Fibroblast of villous mesenchyme (primary cell): Measurements from ENCODE around the gene CHI3L1. TPM values are rescaled to one million over a fixed set of nuclear protein-coding genes. Genes with fewer than 3 reads are reported as not detected.
A peak's percentile ranks its signal among the peaks of the same experiment; 100 is the strongest.
"Not testable (repeated sequence)": the region's sequence is repeated elsewhere in the genome, so short reads cannot be mapped to it uniquely, and the experiment has no call there.

Source experiments
- DNase-seq: peaks from one replicate; pipeline ENCODE4 v3.0.0-alpha.2; 2010; ENCODE audit warnings: low read depth
- H3K4me3 ChIP-seq: 2 replicates; pipeline ENCODE4 v1.5.1; 2011; ENCODE audit warnings: low read depth, mild to moderate bottlenecking, low read length
- total RNA-seq: library from RNA; depleted of rRNA; stranded (reverse); fragments of >200 nt; gene quantifications from 2 replicates; pipeline ENCODE4 v1.2.3, GENCODE V29; 2012
- TF ChIP-seq, protein P1 (sequence below): IDR thresholded peaks from 2 replicates; pipeline ENCODE4 v1.5.1; 2012; ENCODE audit warnings: low read depth, mild to moderate bottlenecking, low read length; ENCODE audit not compliant: insufficient read depth

Gene CHI3L1
- total RNA-seq, result 15.8 and 136 TPM in 2 replicates

DNA sequence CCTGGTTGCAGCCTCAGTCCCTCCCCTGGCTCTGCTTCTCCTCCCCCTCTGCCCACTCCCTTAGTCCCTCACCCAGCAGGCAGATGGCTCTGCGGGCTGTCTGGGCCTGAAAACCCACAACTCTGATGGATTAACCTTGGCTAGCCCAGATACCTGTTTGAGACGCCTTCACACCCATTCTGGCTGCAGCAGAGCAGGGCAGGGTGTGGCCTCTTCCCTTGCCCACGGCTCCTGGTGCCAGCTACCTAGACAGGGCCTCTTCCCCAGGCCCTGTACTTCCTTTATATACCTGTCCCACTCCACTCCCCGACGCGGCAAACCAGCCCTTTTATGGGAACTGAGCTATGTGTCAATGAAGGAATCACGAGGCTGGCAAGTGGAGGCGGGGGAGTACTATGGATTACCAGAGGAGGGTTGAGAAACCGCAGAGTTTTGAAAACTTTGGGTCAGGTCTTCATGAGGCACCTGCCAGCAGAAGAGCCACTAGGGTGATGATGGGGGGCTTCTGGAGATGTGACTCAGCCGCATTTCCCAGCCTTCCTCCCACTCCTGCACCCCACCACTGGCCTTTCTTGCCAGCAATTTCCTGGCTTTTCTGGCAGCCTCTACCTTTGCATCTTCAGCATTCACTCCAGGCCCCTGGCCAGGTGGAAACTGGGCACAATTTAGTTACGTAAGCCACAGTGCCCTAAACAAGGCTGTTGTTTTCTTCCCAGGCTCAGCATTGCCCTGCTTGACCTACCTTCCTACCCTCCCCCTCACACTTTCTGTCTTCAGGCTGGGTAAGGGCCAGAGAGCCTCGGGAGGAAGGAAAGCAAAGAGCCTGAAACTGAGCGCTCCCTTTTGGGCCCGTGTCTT, at the start of gene CHI3L1:
CHI3L1 (minus strand) TSS at position 259 of the 858 bp plus-strand sequence; CDS start at position 178, 81 bp downstream.
- TF ChIP-seq, protein P1, sequence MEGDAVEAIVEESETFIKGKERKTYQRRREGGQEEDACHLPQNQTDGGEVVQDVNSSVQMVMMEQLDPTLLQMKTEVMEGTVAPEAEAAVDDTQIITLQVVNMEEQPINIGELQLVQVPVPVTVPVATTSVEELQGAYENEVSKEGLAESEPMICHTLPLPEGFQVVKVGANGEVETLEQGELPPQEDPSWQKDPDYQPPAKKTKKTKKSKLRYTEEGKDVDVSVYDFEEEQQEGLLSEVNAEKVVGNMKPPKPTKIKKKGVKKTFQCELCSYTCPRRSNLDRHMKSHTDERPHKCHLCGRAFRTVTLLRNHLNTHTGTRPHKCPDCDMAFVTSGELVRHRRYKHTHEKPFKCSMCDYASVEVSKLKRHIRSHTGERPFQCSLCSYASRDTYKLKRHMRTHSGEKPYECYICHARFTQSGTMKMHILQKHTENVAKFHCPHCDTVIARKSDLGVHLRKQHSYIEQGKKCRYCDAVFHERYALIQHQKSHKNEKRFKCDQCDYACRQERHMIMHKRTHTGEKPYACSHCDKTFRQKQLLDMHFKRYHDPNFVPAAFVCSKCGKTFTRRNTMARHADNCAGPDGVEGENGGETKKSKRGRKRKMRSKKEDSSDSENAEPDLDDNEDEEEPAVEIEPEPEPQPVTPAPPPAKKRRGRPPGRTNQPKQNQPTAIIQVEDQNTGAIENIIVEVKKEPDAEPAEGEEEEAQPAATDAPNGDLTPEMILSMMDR, result no peak
- H3K4me3 ChIP-seq, result no peak within 1 kb of the TSS
- DNase-seq, result peak; percentile 43

DNA sequence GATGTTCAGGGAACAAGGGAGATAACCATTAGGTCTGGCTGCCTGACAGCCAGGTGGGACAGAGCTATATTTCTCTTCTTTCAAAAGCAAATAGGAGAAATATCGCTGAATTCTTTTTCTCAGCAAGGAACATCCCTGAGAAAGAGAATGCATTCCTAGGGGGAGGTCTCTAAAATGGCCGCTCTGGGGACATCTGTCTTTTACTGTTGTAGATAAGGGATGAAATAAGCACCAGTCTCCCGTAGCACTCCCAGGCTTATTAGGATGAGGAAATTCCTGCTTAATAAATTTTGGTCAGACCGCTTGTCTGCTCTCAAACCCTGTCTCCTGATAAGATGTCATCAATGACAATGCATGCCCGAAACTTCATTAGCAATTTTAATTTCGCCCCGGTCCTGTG, 48.4 kb upstream of the CHI3L1 start:
- not testable (repeated sequence) for H3K4me3 ChIP-seq, DNase-seq

DNA sequence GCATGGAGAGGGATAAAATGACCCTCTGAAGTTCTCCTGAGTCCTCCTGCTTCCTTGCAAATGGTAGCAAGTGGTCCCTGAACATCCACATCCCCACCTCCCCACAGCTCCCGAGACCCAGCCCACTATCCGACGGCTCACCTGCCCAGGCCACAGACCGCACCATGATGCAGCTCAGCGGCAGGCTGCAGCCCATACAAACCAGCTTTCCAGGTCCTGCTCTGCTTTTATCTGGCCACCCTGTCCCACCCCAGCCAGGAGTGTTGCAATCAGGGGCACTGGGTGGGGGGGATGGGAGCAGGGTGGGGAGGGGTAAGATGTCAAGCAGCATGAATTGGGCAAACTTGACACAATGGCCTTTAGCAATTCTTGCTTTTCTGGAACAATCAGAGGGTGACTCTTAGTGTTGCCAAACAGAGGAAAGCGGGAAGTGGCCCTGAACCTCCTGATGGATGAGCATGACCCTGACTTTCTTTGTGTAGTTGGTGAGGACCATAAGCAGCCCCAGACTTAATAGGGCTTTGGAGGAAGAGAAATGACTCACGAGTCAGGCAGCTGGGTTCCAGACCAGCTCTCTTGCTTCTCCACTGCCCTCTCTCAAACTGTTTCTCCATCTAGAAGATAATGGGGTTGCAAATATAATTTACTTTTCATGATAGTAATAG, 43.1 kb upstream of the CHI3L1 start, which contains the start of gene CHIT1:
CHIT1 (minus strand) TSS at position 203 of the 665 bp plus-strand sequence; CDS start at position 166, 37 bp downstream.
- TF ChIP-seq, protein P1, result no peak
- H3K4me3 ChIP-seq, result no peak within 1 kb of the TSS
- no peak for DNase-seq

DNA sequence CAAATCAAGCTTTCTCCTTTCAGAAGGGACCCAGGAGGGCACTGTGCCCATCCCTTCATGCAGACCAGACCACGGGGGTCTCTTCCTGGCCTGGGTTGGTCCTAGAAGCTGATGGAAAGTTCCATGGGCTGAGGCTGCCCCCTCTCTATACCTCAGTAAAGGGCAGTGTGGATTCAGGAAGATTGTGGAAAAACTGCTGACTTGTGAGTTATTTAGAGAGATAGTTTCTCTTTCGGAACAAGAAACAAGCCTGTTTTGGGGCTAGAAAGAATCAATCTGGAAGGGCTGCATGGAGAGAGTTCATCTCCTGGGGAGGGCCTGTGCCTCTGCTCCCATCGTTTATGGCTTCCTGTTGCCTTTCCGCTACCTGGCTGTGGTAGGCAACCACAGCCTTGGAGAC, 42.2 kb upstream of the CHI3L1 start:
- DNase-seq, result no peak
- TF ChIP-seq, protein P1, result no peak
- H3K4me3 ChIP-seq, result no peak overlapping the region

DNA sequence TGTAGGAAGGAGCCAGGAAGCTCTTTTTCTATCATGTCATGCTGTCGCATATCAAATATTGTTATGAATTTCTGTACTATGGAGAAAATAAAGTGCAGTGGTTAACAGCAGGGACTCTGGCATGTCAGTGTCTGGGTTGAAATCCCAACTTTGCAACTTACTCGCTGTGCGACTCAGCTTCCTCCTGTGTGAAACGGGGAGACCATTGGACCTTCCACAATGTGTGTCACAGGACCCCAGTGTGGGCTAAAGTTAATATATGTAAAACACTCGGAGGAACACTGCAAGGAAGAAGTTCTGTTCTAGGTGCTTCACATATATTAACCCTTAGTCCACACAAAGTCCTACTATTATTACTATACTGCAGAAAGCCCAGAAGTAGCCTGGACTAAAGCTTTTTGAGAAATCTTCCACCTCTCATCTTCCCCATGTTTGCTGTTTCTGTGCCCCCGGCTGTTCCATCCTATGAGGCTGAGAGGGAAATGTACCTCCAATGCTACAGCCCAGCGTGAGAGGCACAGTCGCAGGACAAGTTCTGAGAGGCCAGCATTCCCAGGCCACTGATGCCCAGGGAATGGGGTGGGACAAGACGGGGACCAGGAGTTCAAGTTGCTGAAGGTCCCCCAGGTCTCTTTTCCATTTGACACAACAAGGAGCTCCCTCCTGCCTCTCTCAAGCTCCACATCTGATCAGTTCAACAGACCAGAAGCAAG, 41.0 kb upstream of the CHI3L1 start:
- no peak overlapping the region for H3K4me3 ChIP-seq
- DNase-seq, result no peak
- TF ChIP-seq, protein P1, result no peak

DNA sequence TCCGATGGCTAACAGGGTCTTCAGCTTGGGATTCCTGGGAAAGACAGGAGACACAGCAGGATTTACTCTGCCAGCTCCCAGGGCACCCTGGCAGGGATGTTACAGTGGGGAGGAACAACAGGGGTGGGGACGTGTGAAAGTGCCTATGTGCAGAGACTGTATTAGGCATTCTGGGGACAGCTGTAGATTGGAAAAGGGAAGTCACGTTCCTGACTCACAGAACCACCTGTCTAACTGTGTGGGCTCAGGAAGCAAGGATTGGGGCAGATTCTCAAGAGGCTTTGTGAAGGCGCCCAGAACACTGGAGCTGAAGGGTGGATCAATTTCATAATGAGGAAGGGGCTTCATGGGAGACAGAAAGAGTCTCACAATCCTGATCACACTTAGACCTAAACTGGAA, 38.6 kb upstream of the CHI3L1 start:
- TF ChIP-seq, protein P1, result no peak
- no peak overlapping the region for H3K4me3 ChIP-seq
- no peak for DNase-seq
